ENCODE data around the gene PSPN. TPM values are rescaled to one million over a fixed set of nuclear protein-coding genes. Genes with fewer than 3 reads are reported as not detected.

PSPN gene
- 1 to 10 TPM in 3 of 6 experiments, under 1 TPM in 3; 0.55 to 1.9 (median 1.0) TPM for total RNA-seq
- long read RNA-seq: 0 reads

- no peak within 1 kb of the TSS for H3K4me3 ChIP-seq
- peaks cover 0 to 7% (median 3%) of the 10 kb centered on the region in 4 donors for H3K4me1 ChIP-seq
- WGBS (ENCODE audit: insufficient coverage, low coverage, low lambda C conversion rate, missing lambda C conversion rate): 83% methylated on average over 1 of the region's 25 CpGs
- intact Hi-C loops (cut with DNase I): no loop called here
- no peak for ATAC-seq
- DNase-seq: peak in 1 of 3 donors; percentile 29
- no peaks in the 10 kb centered on the region for H3K27me3 ChIP-seq
- H3K36me3 ChIP-seq: peaks cover 0 to 23% (median 8%) of the 10 kb centered on the region in 4 donors
- no peak within 1 kb of the TSS for H3K27ac ChIP-seq
- H3K9me3 ChIP-seq: no peaks in the 10 kb centered on the region
- no peak for TF ChIP-seq CTCF (IDR thresholded peaks at IDR 0.05)
- TF ChIP-seq POLR2A (IDR thresholded peaks at IDR 0.05): no peak
Measured at GRCh38 chr19:6375411-6376010, at the start of gene PSPN. TSS of gene PSPN (minus strand) at chr19:6375933. CDS start at chr19:6375849, 84 bp downstream.

DNA sequence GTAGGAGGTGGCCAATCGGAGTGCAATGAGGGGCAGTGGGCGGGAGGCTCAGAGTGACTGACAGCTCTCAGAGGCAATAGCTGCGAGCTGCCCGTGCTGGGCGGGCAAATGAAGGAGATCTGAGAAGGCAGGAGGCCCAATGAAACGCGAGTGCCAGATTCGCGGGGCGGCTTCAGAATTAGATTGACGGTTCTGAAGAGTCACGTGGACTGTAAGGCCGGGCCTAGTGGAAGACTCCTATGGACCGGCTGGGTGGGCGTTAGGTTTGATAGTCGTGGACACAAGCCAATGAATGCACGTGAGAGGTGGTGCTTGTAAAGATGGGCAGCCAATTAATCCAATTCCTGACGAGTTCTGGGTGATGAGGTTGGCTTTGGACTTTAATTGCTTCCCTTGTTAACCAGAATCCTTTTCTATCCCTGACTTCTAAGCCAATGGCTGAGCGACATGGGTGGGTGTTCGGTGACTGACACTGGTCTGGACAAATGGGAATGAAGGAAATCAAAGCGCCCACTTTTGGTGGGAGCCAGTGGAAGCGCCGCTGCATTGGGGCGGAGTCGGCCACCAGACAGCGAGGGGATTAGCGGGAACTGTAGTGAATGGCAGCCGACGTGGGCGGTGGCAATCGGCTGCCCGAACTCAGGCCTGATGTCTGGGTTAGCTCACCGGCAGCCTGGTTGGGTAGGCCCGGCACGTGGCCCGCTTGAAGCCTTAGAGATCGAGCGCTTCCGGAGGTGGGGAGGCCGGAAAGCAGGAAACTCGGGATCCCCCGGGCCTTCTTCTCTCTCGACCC lies 49.4 kb upstream of the PSPN start:
- H3K36me3 ChIP-seq: peaks cover 0 to 12% (median 2%) of the 10 kb centered on the region in 4 donors
- intact Hi-C loops (cut with DNase I): no loop called here
- peak; percentile 99 to 100 (median 100) for DNase-seq
- H3K4me3 ChIP-seq: peak overlapping the region in 2 of 3 donors; percentile 15 to 75
- under 1% methylated on average over 23 of the region's 43 CpGs for WGBS (ENCODE audit: insufficient coverage, low coverage, low lambda C conversion rate, missing lambda C conversion rate)
- no peaks in the 10 kb centered on the region for H3K9me3 ChIP-seq
- H3K27me3 ChIP-seq: no peaks in the 10 kb centered on the region
- peak; percentile 89 to 95 (median 92) for ATAC-seq
- peaks cover 0 to 18% (median 2%) of the 10 kb centered on the region in 4 donors for H3K4me1 ChIP-seq
- peak overlapping the region; percentile 20 to 66 (median 47) for H3K27ac ChIP-seq
- TF ChIP-seq CTCF (IDR thresholded peaks at IDR 0.05) (peak in 1 of 4 donors; percentile 15), POLR2A (IDR thresholded peaks at IDR 0.05) (no peak)

- peak within 1 kb of the TSS; percentile 64 to 92 (median 75) for H3K4me3 ChIP-seq
- peaks cover 0 to 18% (median 2%) of the 10 kb centered on the region in 4 donors for H3K4me1 ChIP-seq
- ATAC-seq: no peak
- H3K36me3 ChIP-seq: peaks cover 0 to 18% (median 6%) of the 10 kb centered on the region in 4 donors
- peak within 1 kb of the TSS; percentile 47 to 66 (median 57) for H3K27ac ChIP-seq
- H3K27me3 ChIP-seq: no peaks in the 10 kb centered on the region
- H3K9me3 ChIP-seq: no peaks in the 10 kb centered on the region
- DNase-seq: peak in 1 of 3 donors; percentile 56
- intact Hi-C loops (cut with DNase I): no loop called here
- TF ChIP-seq CTCF (IDR thresholded peaks at IDR 0.05) (no peak), POLR2A (IDR thresholded peaks at IDR 0.05) (peak; percentile 80)
- 0% methylated on average over 6 of the region's 114 CpGs for WGBS (ENCODE audit: insufficient coverage, low coverage, low lambda C conversion rate, missing lambda C conversion rate)
Measured at GRCh38 chr19:6424195-6424938, 48.6 kb upstream of the PSPN start, which contains the start of gene KHSRP. TSS of gene KHSRP (minus strand) at chr19:6424811. CDS start at chr19:6424701, 110 bp downstream.

DNA sequence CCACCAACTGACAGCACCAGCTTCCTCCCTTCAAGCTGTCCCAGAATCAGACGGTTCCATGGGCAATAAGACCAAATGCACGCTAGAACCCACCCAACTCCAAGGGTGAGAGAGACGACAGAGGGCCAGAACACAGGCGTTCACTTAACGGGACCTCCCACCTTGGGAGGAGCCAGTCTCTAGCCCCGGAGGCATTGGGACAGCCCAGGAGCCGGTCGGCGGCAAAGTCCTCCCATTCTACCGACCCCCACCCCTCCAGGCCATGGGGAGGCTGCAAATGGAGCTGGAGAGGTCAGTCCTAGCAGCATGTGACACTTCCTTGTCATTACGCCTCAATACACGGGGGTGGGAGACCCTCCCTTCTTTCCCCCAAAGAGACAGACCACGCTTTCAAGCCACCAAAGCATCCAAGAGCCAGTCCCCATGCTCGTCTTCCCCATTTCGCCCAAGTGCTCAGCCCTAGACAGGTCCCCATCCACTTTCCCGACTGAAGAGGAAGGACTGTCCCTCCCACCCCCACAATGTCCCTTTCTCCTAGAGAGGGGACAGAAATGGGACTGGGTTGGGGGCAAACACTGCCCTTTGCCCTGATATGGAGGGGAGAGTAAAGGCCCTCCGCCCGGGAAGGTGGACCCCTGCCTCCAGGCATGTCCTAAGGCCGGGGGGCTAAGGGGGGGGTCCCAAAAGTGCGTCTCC lies 47.9 kb upstream of the PSPN start:
- H3K36me3 ChIP-seq: peaks cover 0 to 24% (median 9%) of the 10 kb centered on the region in 4 donors
- H3K27me3 ChIP-seq: no peaks in the 10 kb centered on the region
- H3K4me3 ChIP-seq: peak overlapping the region; percentile 64 to 92 (median 75)
- TF ChIP-seq CTCF (IDR thresholded peaks at IDR 0.05): no peak
- TF ChIP-seq POLR2A (IDR thresholded peaks at IDR 0.05): no peak
- H3K4me1 ChIP-seq: peaks cover 0 to 18% (median 2%) of the 10 kb centered on the region in 4 donors
- ATAC-seq (no peak), DNase-seq (no peak)
- intact Hi-C loops (cut with DNase I): no loop called here
- WGBS (ENCODE audit: insufficient coverage, low coverage, low lambda C conversion rate, missing lambda C conversion rate): 1% methylated on average over 14 of the region's 20 CpGs
- peak overlapping the region; percentile 40 to 57 (median 47) for H3K27ac ChIP-seq
- no peaks in the 10 kb centered on the region for H3K9me3 ChIP-seq

Measured in right lobe of liver (tissue), 6 donors.